PC-9 (cell line): ENCODE results near the gene ASIC4. TPM values are rescaled to one million over a fixed set of nuclear protein-coding genes. Genes with fewer than 3 reads are reported as not detected.

Experiments
- BruUV-seq: library from RNA; stranded (reverse); fragments of 400-500 nt; replicated peaks from 2 replicates; lab custom pipeline; 2021; lab: Mats Ljungman, UMichigan
- CTCF ChIA-PET: fragments of 300-600 bp; sonication (Branson Sonifier 250); formaldehyde crosslinking; loops from one replicate; lab custom pipeline; 2022; ENCODE audit warnings: antibody characterized with exemption; lab: Charles Lee
- POLR2A ChIA-PET: fragments of 300-600 bp; sonication (Branson Sonifier 250); formaldehyde crosslinking; loops from one replicate; lab custom pipeline; 2022; ENCODE audit warnings: antibody characterized with exemption; ENCODE audit not compliant: unreplicated experiment; lab: Charles Lee
- DNase-seq, 2 experiments: peaks; one replicate each; pipeline versions ENCODE4 v3.0.0 to v3.0.0-alpha.2; 2015 to 2022; ENCODE audit warnings: mixed read lengths in 1 of 2
- H2AFZ ChIP-seq: fragments of 200-600 bp; sonication (generic); 2 replicates; pipeline ENCODE4 v1.8.1; 2017; ENCODE audit warnings: antibody characterized with exemption
- H3F3A ChIP-seq: fragments of 200-600 bp; sonication (generic); 2 replicates; pipeline ENCODE4 v1.8.1; 2017; ENCODE audit warnings: antibody characterized with exemption, mild to moderate bottlenecking, low read depth; ENCODE audit not compliant: insufficient read depth
- H3K27ac ChIP-seq: fragments of 200-600 bp; sonication (generic); 2 replicates; pipeline ENCODE4 v1.6.1; 2016; ENCODE audit warnings: mixed run types
- H3K27me3 ChIP-seq: fragments of 200-600 bp; sonication (generic); 2 replicates; pipeline ENCODE4 v1.6.1; 2016; ENCODE audit warnings: low read depth, mixed run types; ENCODE audit not compliant: insufficient read depth
- H3K36me3 ChIP-seq: fragments of 200-600 bp; sonication (generic); 2 replicates; pipeline ENCODE4 v1.6.1; 2016; ENCODE audit warnings: low read depth, mixed run types
- H3K4me1 ChIP-seq: fragments of 200-600 bp; sonication (generic); replicated peaks from 2 replicates; pipeline ENCODE4 v1.6.1; 2016; ENCODE audit warnings: mixed run types; ENCODE audit not compliant: insufficient read depth
- H3K4me2 ChIP-seq: fragments of 200-600 bp; sonication (generic); 2 replicates; pipeline ENCODE4 v1.6.1; 2017; ENCODE audit warnings: mixed run types
- H3K4me3 ChIP-seq: fragments of 200-600 bp; sonication (generic); 2 replicates; pipeline ENCODE4 v1.6.1; 2016; ENCODE audit warnings: mixed run types
- H3K79me2 ChIP-seq: fragments of 200-600 bp; sonication (generic); 2 replicates; pipeline ENCODE4 v1.6.1; 2017; ENCODE audit warnings: low read depth, mixed run types
- H3K9me2 ChIP-seq: fragments of 200-600 bp; sonication (generic); 2 replicates; pipeline ENCODE4 v1.8.1; 2017; ENCODE audit warnings: mild to moderate bottlenecking; ENCODE audit not compliant: insufficient read depth
- H3K9me3 ChIP-seq: fragments of 200-600 bp; sonication (generic); 2 replicates; pipeline ENCODE4 v1.8.1; 2016; ENCODE audit warnings: low read depth; ENCODE audit not compliant: insufficient read depth
- H4K20me1 ChIP-seq: fragments of 200-600 bp; sonication (generic); 2 replicates; pipeline ENCODE4 v1.8.1; 2017; ENCODE audit not compliant: insufficient read depth
- EZH2 ChIP-seq: fragments of 200-600 bp; sonication (generic); IDR thresholded peaks from 2 replicates; pipeline ENCODE4 v1.8.0; 2017; ENCODE audit warnings: antibody characterized with exemption, low read depth
- intact Hi-C: fragments of 100-400 bp; cut with micrococcal nuclease; formaldehyde crosslinking; loops from one replicate; pipeline ENCODE4 v1.10.0; 2022; ENCODE audit not compliant: unreplicated experiment
- total RNA-seq: library from RNA; stranded (reverse); gene quantifications from 2 replicates; pipeline ENCODE4 v1.2.3, GENCODE V29; 2021
- TF ChIP-seq, protein P1 (sequence below): fragments of 200-600 bp; sonication (generic); conservative IDR thresholded peaks from 2 replicates; pipeline ENCODE4 v1.6.1; 2017; ENCODE audit warnings: mixed run types, antibody characterized with exemption, mild to moderate bottlenecking, moderate library complexity

The ASIC4 gene
- total RNA-seq, 1 experiment from 2014 or later, result 0.22 TPM

DNA sequence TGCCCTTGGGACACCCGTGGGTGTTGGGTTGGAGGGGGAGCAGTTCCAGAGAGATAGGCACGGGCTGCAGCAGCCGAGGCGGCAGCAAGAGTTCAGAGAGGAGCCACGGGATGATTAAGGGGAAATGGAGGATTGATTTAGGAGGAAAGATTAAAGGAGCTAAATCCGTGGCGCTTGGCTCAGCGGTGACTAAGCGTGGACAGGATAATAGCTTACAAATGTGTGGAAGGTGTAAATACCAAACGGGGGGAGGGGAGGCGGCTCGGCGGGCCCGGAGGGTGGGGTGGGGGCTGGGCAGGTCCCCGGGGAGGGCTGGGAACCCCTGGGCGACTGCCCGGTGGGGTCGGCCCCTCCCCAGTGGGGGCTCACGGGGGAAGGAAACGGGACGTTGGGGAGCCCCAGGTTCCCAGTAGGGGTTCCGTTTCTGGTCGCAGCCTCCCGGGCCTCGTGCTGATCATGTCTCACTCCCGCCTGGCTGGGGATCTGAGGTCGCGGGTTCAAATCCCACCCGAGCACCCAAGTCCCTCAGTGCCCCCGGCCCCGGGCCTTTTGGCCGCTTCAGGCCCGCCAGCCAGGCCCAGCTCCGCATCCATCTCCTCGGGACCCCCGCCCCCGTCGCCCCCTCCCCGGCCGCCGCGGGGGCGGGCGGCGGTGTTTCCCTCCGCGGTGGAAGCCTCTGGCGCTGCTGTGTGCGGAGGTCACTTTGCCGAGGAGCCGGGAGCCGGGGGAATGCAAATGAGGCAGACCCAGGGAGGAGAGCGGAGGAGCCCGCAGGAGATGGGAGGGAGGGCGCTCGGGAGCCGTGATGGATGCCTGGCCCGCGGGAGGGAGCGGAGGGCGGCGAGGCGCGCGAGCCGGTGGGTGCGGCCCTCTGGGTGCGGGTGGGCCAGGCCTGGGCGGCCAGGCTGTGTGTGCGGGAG is 8.1 kb downstream of the ASIC4 start:
- peak overlapping the region; percentile 33; the same call in 1 of the 2 replicates for H3K4me3 ChIP-seq
- peaks cover 15% of the 10 kb centered on the region for H3K4me1 ChIP-seq
- DNase-seq, result peak; percentile 29 to 41
- H4K20me1 ChIP-seq, result no peaks in the 10 kb centered on the region
- TF ChIP-seq, protein P1, sequence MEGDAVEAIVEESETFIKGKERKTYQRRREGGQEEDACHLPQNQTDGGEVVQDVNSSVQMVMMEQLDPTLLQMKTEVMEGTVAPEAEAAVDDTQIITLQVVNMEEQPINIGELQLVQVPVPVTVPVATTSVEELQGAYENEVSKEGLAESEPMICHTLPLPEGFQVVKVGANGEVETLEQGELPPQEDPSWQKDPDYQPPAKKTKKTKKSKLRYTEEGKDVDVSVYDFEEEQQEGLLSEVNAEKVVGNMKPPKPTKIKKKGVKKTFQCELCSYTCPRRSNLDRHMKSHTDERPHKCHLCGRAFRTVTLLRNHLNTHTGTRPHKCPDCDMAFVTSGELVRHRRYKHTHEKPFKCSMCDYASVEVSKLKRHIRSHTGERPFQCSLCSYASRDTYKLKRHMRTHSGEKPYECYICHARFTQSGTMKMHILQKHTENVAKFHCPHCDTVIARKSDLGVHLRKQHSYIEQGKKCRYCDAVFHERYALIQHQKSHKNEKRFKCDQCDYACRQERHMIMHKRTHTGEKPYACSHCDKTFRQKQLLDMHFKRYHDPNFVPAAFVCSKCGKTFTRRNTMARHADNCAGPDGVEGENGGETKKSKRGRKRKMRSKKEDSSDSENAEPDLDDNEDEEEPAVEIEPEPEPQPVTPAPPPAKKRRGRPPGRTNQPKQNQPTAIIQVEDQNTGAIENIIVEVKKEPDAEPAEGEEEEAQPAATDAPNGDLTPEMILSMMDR, result no peak
- no peak for TF ChIP-seq EZH2
- no peaks in the 10 kb centered on the region for H3K36me3 ChIP-seq
- H3K79me2 ChIP-seq, result no peaks in the 10 kb centered on the region
- peak overlapping the region; percentile 66; the same call in 1 of the 2 replicates for H2AFZ ChIP-seq
- H3K27me3 ChIP-seq, result peaks cover 15% of the 10 kb centered on the region
- CTCF ChIA-PET, result interaction anchor here (0.6 to 1.0 kb wide), 9 partner anchors 10 to 273 kb away, joined by 3 to 9 read pairs (median 4); no protein-coding TSS in a partner anchor
- H3K4me2 ChIP-seq, result peak overlapping the region; percentile 60
- H3F3A ChIP-seq, result peaks cover 6% of the 10 kb centered on the region; the same call in 1 of the 2 replicates
- H3K27ac ChIP-seq, result no peak overlapping the region
- intact Hi-C loops, result loop anchor here (5.0 kb wide), 1 partner anchor 65 kb away; no protein-coding TSS in a partner anchor
- no peaks in the 10 kb centered on the region for H3K9me3 ChIP-seq
- BruUV-seq, result no TSS peak
- POLR2A ChIA-PET, result interaction anchor here (0.6 kb wide), 3 partner anchors 11 to 132 kb away, joined by 3 to 4 read pairs (median 3); no protein-coding TSS in a partner anchor
- no peaks in the 10 kb centered on the region for H3K9me2 ChIP-seq

DNA sequence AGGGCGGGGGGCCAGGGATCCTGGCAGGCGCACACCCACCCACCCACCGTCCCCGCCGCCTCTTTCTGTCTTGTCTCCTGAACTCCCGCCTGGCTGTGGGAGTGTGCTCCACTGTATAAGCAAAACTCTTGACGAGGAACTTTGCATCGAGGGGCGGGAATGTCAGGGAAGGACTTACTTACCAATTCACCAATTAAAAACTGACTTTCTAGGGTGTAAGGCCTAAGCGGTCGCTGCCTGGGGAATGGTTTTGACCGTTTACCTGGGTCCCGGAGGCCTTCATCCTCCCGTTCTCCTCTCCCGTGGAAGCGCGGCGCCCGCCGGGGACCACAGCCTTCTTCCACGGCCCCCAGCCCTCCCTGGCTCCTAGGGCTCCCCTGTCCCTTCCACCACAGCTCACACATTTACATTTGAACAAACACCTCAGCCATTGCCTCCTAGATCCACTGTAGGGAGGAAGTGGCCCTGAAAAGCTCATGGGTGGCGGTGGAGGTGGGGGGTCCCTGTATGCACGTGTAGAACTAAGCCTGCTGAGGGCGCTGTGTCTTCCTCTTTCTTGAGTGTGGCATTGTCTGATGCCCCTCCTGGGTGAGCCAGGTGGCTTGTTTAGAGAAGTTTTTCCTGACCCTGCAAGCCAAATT is 8.9 kb downstream of the ASIC4 start:
- H3K9me3 ChIP-seq, result no peaks in the 10 kb centered on the region
- CTCF ChIA-PET, result interaction anchor here (0.6 to 0.7 kb wide), 3 partner anchors 26 to 441 kb away, joined by 3 to 4 read pairs (median 4); no protein-coding TSS in a partner anchor
- intact Hi-C loops, result loop anchor here (5.0 kb wide), 1 partner anchor 66 kb away; no protein-coding TSS in a partner anchor
- no peak overlapping the region for H3K27ac ChIP-seq
- no peaks in the 10 kb centered on the region for H4K20me1 ChIP-seq
- peaks cover 15% of the 10 kb centered on the region for H3K4me1 ChIP-seq
- no TSS peak for BruUV-seq
- H3F3A ChIP-seq, result peaks cover 6% of the 10 kb centered on the region; the same call in 1 of the 2 replicates
- POLR2A ChIA-PET, result no interaction called here
- H3K4me2 ChIP-seq, result peak overlapping the region; percentile 60
- TF ChIP-seq, protein P1, result no peak
- TF ChIP-seq EZH2, result no peak
- no peak overlapping the region for H3K4me3 ChIP-seq
- no peaks in the 10 kb centered on the region for H3K36me3 ChIP-seq
- H2AFZ ChIP-seq, result no peak overlapping the region
- no peak for DNase-seq
- peaks cover 16% of the 10 kb centered on the region for H3K27me3 ChIP-seq
- H3K79me2 ChIP-seq, result no peaks in the 10 kb centered on the region
- no peaks in the 10 kb centered on the region for H3K9me2 ChIP-seq

DNA sequence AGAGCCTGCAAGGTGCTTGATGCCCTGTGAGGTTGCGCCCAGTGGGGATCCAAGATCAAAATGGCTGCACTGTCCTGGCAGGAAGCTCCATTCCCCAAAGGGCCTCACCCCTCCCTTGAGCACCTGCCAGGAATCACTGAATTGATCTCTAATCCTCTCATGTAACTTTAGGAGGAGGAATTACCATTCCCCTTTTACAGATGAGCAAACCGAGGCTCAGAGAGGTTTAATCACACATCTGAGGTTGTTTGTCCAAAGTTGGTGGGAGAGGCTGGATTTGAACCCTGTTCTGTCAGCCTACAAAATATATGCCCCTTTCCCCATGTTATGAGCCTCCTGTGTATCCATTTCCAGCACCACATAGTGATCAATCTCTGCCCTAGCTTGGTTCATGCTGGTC is 10.5 kb downstream of the ASIC4 start:
- CTCF ChIA-PET, result no interaction called here

More for the DNA sequence above, 10.5 kb downstream of the ASIC4 start:
- TF ChIP-seq, protein P1, result no peak
- no peak for TF ChIP-seq EZH2
- no peak overlapping the region for H3K27ac ChIP-seq
- no peak overlapping the region for H3K4me3 ChIP-seq
- H3K4me2 ChIP-seq, result no peak overlapping the region
- intact Hi-C loops, result loop anchor here (5.0 kb wide), 1 partner anchor 68 kb away; no protein-coding TSS in a partner anchor
- peaks cover 15% of the 10 kb centered on the region for H3K4me1 ChIP-seq
- no peaks in the 10 kb centered on the region for H3K79me2 ChIP-seq
- H3K9me3 ChIP-seq, result no peaks in the 10 kb centered on the region
- POLR2A ChIA-PET, result no interaction called here
- no peak overlapping the region for H2AFZ ChIP-seq
- no peaks in the 10 kb centered on the region for H3K36me3 ChIP-seq
- no peak for DNase-seq
- H3K9me2 ChIP-seq, result no peaks in the 10 kb centered on the region
- BruUV-seq, result no TSS peak
- H4K20me1 ChIP-seq, result no peaks in the 10 kb centered on the region
- peaks cover 32% of the 10 kb centered on the region for H3K27me3 ChIP-seq
- H3F3A ChIP-seq, result peaks cover 6% of the 10 kb centered on the region; the same call in 1 of the 2 replicates
